GM19099 (cell line): Measurements from ENCODE around the gene ZNF552.

Experiments used
- POLR2A ChIP-seq: IDR thresholded peaks from 3 replicates; pipeline ENCODE4 v1.6.1; 2011; ENCODE audit warnings: low read depth; ENCODE audit not compliant: insufficient read length; ENCODE audit errors: extremely low read depth

ZNF552 gene

GRCh38 chr19:57769345-57770131 lies 45.2 kb downstream of the ZNF552 start, which contains the start of gene ZNF586:
Gene ZNF586, plus strand, starts transcription at chr19:57769676. Its CDS starts 167 bp downstream, at chr19:57769843.
- TF ChIP-seq POLR2A, result peak; percentile 82

- no peak for TF ChIP-seq POLR2A
Observed at GRCh38 chr19:57759096-57759495, 55.6 kb downstream of the ZNF552 start.

- no peak for TF ChIP-seq POLR2A
Observed at GRCh38 chr19:57757941-57758340, 56.8 kb downstream of the ZNF552 start.
